Mesenchymal stem cell (in vitro differentiated cells and primary cell): ENCODE results near the gene BICDL2.
A peak's percentile ranks its signal among the peaks of the same experiment; 100 is the strongest.

ENCODE experiments used
- DNase-seq: peaks from one replicate; pipeline ENCODE4 v3.0.0-alpha.2; 2013
- H2AFZ ChIP-seq: one replicate; pipeline ENCODE4 v1.6.1; 2013; ENCODE audit warnings: low read depth, mild to moderate bottlenecking, control low read depth, inconsistent platforms, low read length, moderate library complexity
- H2AK5ac ChIP-seq: 2 replicates; pipeline ENCODE4 v1.6.1; 2013; ENCODE audit warnings: low read length, moderate library complexity, mild to moderate bottlenecking, inconsistent platforms; ENCODE audit not compliant: severe bottlenecking
- H2BK120ac ChIP-seq: one replicate; pipeline ENCODE4 v1.6.1; 2013; ENCODE audit warnings: low read depth, mild to moderate bottlenecking, inconsistent platforms, low read length, moderate library complexity
- H2BK12ac ChIP-seq, 2 experiments: one replicate each; pipeline ENCODE4 v1.6.1; 2013; ENCODE audit warnings: inconsistent platforms in 2 of 2, low read length in 2 of 2, mild to moderate bottlenecking in 2 of 2, moderate library complexity in 2 of 2, control low read depth in 1 of 2
- H2BK15ac ChIP-seq: one replicate; pipeline ENCODE4 v1.6.1; 2013; ENCODE audit warnings: mild to moderate bottlenecking, low read depth, inconsistent platforms; ENCODE audit not compliant: poor library complexity, severe bottlenecking
- H2BK5ac ChIP-seq: 2 replicates; pipeline ENCODE4 v1.6.1; 2013; ENCODE audit warnings: low read depth, mild to moderate bottlenecking, low read length, control low read depth, inconsistent platforms; ENCODE audit not compliant: poor library complexity, severe bottlenecking
- H3K14ac ChIP-seq, 2 experiments: one replicate each; pipeline ENCODE4 v1.6.1; 2013; ENCODE audit warnings: inconsistent platforms in 2 of 2, low read length in 2 of 2, control low read depth in 1 of 2, mild to moderate bottlenecking in 1 of 2, moderate library complexity in 1 of 2
- H3K18ac ChIP-seq, 2 experiments: one replicate each; pipeline ENCODE4 v1.6.1; 2013; ENCODE audit warnings: inconsistent platforms in 2 of 2, low read length in 2 of 2, control low read depth in 1 of 2, low read depth in 1 of 2, mild to moderate bottlenecking in 1 of 2
- H3K23ac ChIP-seq, 2 experiments: one replicate each; pipeline ENCODE4 v1.6.1; 2013; ENCODE audit warnings: inconsistent platforms in 2 of 2, low read length in 2 of 2, mild to moderate bottlenecking in 2 of 2, moderate library complexity in 2 of 2, control low read depth in 1 of 2
- H3K27ac ChIP-seq: 2 replicates; pipeline ENCODE4 v1.5.1; 2013; ENCODE audit warnings: mild to moderate bottlenecking, moderate library complexity, low read length, control low read depth, inconsistent platforms; ENCODE audit not compliant: poor library complexity, severe bottlenecking
- H3K27me3 ChIP-seq, 2 experiments: 2 replicates each; pipeline versions ENCODE4 v1.6.1 to v1.7.0; 2013; ENCODE audit warnings: low read length in 2 of 2, mild to moderate bottlenecking in 2 of 2, moderate library complexity in 2 of 2, control low read depth in 1 of 2, inconsistent platforms in 1 of 2; ENCODE audit not compliant: control insufficient read depth in 1 of 2, insufficient read depth in 1 of 2
- H3K36me3 ChIP-seq, 2 experiments: 2 replicates each; pipeline versions ENCODE4 v1.6.1 to v1.7.0; 2013; ENCODE audit warnings: low read length in 2 of 2, control low read depth in 1 of 2, inconsistent platforms in 1 of 2, low read depth in 1 of 2, mild to moderate bottlenecking in 1 of 2; ENCODE audit not compliant: insufficient read depth in 2 of 2, control insufficient read depth in 1 of 2
- H3K4ac ChIP-seq, 2 experiments: one replicate each; pipeline ENCODE4 v1.6.1; 2013; ENCODE audit warnings: inconsistent platforms in 2 of 2, low read length in 2 of 2, mild to moderate bottlenecking in 2 of 2, moderate library complexity in 2 of 2, control low read depth in 1 of 2, low read depth in 1 of 2
- H3K4me1 ChIP-seq: 2 replicates; pipeline ENCODE4 v1.6.1; 2013; ENCODE audit warnings: low read depth, low read length, control low read depth; ENCODE audit not compliant: control insufficient read depth, insufficient read depth
- H3K4me2 ChIP-seq: 2 replicates; pipeline ENCODE4 v1.6.1; 2013; ENCODE audit warnings: low read length, mild to moderate bottlenecking, inconsistent platforms; ENCODE audit not compliant: poor library complexity, severe bottlenecking
- H3K4me3 ChIP-seq, 2 experiments: 2 replicates each; pipeline versions ENCODE4 v1.5.1 to v1.7.0; 2013; ENCODE audit warnings: low read length in 2 of 2, mild to moderate bottlenecking in 2 of 2, control low read depth in 1 of 2, low read depth in 1 of 2; ENCODE audit not compliant: insufficient read depth in 1 of 2
- H3K79me1 ChIP-seq: replicated peaks from 2 replicates; pipeline ENCODE4 v1.6.1; 2013; ENCODE audit warnings: mild to moderate bottlenecking, control low read depth, low read length, inconsistent platforms; ENCODE audit not compliant: poor library complexity, severe bottlenecking
- H3K9ac ChIP-seq: 2 replicates; pipeline ENCODE4 v1.7.0; 2013; ENCODE audit warnings: mild to moderate bottlenecking, low read length, moderate library complexity
- H3K9me3 ChIP-seq: 2 replicates; pipeline ENCODE4 v1.7.0; 2013; ENCODE audit warnings: mild to moderate bottlenecking, low read length; ENCODE audit not compliant: control insufficient read depth
- H4K8ac ChIP-seq: one replicate; pipeline ENCODE4 v1.6.1; 2013; ENCODE audit warnings: inconsistent platforms, mild to moderate bottlenecking, low read length, moderate library complexity
- H4K91ac ChIP-seq: one replicate; pipeline ENCODE4 v1.6.1; 2013; ENCODE audit warnings: mild to moderate bottlenecking, low read length, inconsistent platforms
- WGBS: methylation state at CpG from one replicate; pipeline ENCODE4 v1.1.7; 2013; ENCODE audit warnings: mixed read lengths; 5-methylcytosine and 5-hydroxymethylcytosine counted together

Gene BICDL2

GRCh38 chr16:3008690-3009037, 28.1 kb downstream of the BICDL2 start:
- Histone ChIP-seq H2BK15ac (no peak overlapping the region), H3K9me3 (no peaks in the 10 kb centered on the region), H3K9ac (no peak overlapping the region), H2AFZ (no peak overlapping the region), H3K4me3 (no peak overlapping the region), H3K4me2 (no peak overlapping the region), H3K79me1 (no peaks in the 10 kb centered on the region), H3K36me3 (no peaks in the 10 kb centered on the region), H3K27ac (no peak overlapping the region), H2BK12ac (no peak overlapping the region), H2AK5ac (no peak overlapping the region), H3K4me1 (peaks cover 37% of the 10 kb centered on the region), H2BK120ac (no peak overlapping the region), H2BK5ac (no peak overlapping the region), H3K14ac (no peak overlapping the region), H3K4ac (no peak overlapping the region), H3K23ac (peak overlapping the region in 1 of 2 experiments; percentile 9), H3K27me3 (peaks cover 80 to 87% of the 10 kb centered on the region in 2 experiments), H4K91ac (no peak overlapping the region), H4K8ac (no peak overlapping the region), H3K18ac (no peak overlapping the region)
- no peak for DNase-seq
- 32% methylated on average over 4 of the region's 4 CpGs for WGBS

GRCh38 chr16:3007957-3008689, 28.6 kb downstream of the BICDL2 start:
- Histone ChIP-seq H3K27ac (no peak overlapping the region), H3K14ac (no peak overlapping the region), H4K8ac (no peak overlapping the region), H3K4me1 (peaks cover 34% of the 10 kb centered on the region), H3K9ac (no peak overlapping the region), H3K27me3 (peaks cover 75 to 81% of the 10 kb centered on the region in 2 experiments), H3K23ac (no peak overlapping the region), H2AFZ (no peak overlapping the region), H3K79me1 (no peaks in the 10 kb centered on the region), H3K4me3 (no peak overlapping the region), H3K36me3 (no peaks in the 10 kb centered on the region), H3K9me3 (no peaks in the 10 kb centered on the region), H3K18ac (no peak overlapping the region), H2BK15ac (no peak overlapping the region), H2BK12ac (no peak overlapping the region), H3K4ac (peak overlapping the region in 1 of 2 experiments; percentile 64), H2BK5ac (no peak overlapping the region), H2BK120ac (no peak overlapping the region), H2AK5ac (no peak overlapping the region), H4K91ac (no peak overlapping the region), H3K4me2 (no peak overlapping the region)
- 18% methylated on average over 12 of the region's 17 CpGs for WGBS
- no peak for DNase-seq

- no peak overlapping the region for H4K91ac ChIP-seq
- H2AK5ac ChIP-seq = no peak overlapping the region
- H3K23ac ChIP-seq = no peak overlapping the region
- H3K27ac ChIP-seq = no peak overlapping the region
- H2BK15ac ChIP-seq = no peak overlapping the region
- no peak for DNase-seq
- no peak overlapping the region for H2AFZ ChIP-seq
- H3K9me3 ChIP-seq = no peaks in the 10 kb centered on the region
- no peak overlapping the region for H3K4me2 ChIP-seq
- no peak overlapping the region for H3K4me3 ChIP-seq
- H2BK120ac ChIP-seq = no peak overlapping the region
- H3K14ac ChIP-seq = no peak overlapping the region
- no peaks in the 10 kb centered on the region for H3K79me1 ChIP-seq
- WGBS = 62% methylated on average over 13 of the region's 13 CpGs
- no peak overlapping the region for H3K9ac ChIP-seq
- H2BK5ac ChIP-seq = no peak overlapping the region
- peaks cover 26% of the 10 kb centered on the region for H3K4me1 ChIP-seq
- no peak overlapping the region for H4K8ac ChIP-seq
- no peak overlapping the region for H3K18ac ChIP-seq
- peak overlapping the region in 1 of 2 experiments; percentile 64 for H3K4ac ChIP-seq
- peaks cover 67 to 73% of the 10 kb centered on the region in 2 experiments for H3K27me3 ChIP-seq
- no peaks in the 10 kb centered on the region for H3K36me3 ChIP-seq
- no peak overlapping the region for H2BK12ac ChIP-seq
These were observed 29.4 kb downstream of the BICDL2 start for GRCh38 chr16:3007059-3007956.

- H2AFZ ChIP-seq = no peak overlapping the region
- H2BK12ac ChIP-seq = no peak overlapping the region
- no peaks in the 10 kb centered on the region for H3K79me1 ChIP-seq
- peaks cover 61 to 66% of the 10 kb centered on the region in 2 experiments for H3K27me3 ChIP-seq
- no peak overlapping the region for H3K27ac ChIP-seq
- peaks cover 15% of the 10 kb centered on the region for H3K4me1 ChIP-seq
- no peak overlapping the region for H2BK15ac ChIP-seq
- H3K18ac ChIP-seq = no peak overlapping the region
- no peak for DNase-seq
- H3K36me3 ChIP-seq = no peaks in the 10 kb centered on the region
- no peak overlapping the region for H3K4me3 ChIP-seq
- no peak overlapping the region for H2BK5ac ChIP-seq
- H3K14ac ChIP-seq = no peak overlapping the region
- H3K23ac ChIP-seq = no peak overlapping the region
- no peak overlapping the region for H2BK120ac ChIP-seq
- no peak overlapping the region for H3K4ac ChIP-seq
- H3K9me3 ChIP-seq = no peaks in the 10 kb centered on the region
- H4K91ac ChIP-seq = no peak overlapping the region
- WGBS = 5% methylated on average over 23 of the region's 25 CpGs
- H3K4me2 ChIP-seq = peak overlapping the region; percentile 79
- no peak overlapping the region for H2AK5ac ChIP-seq
- H4K8ac ChIP-seq = no peak overlapping the region
- no peak overlapping the region for H3K9ac ChIP-seq
These were observed 31.9 kb downstream of the BICDL2 start for GRCh38 chr16:3004781-3005284.
